Stimulated activated CD8-positive, alpha-beta memory T cell treated with anti-CD3 and anti-CD28 coated beads, Interleukin-15, amount 100 ng/mL, for 1 hour (primary cell): ENCODE measurements around the gene ARHGEF16.

Source experiments
- DNase-seq: peaks from one replicate; pipeline ENCODE4 v3.0.0-alpha.2; 2020; ENCODE audit warnings: low read depth

Gene ARHGEF16

GRCh38 chr1:3456964-3457909 lies 2.8 kb downstream of the ARHGEF16 start:
- DNase-seq: no peak

GRCh38 chr1:3457910-3458883 lies 3.7 kb downstream of the ARHGEF16 start:
- no peak for DNase-seq

GRCh38 chr1:3459051-3459908 lies 4.8 kb downstream of the ARHGEF16 start:
- DNase-seq: no peak

GRCh38 chr1:3459940-3460671 lies 5.6 kb downstream of the ARHGEF16 start:
- DNase-seq: no peak

- no peak for DNase-seq
Measured at GRCh38 chr1:3460672-3461131, 6.2 kb downstream of the ARHGEF16 start.

- DNase-seq: no peak
Measured at GRCh38 chr1:3461238-3461933, 6.9 kb downstream of the ARHGEF16 start.

- no peak for DNase-seq
Measured at GRCh38 chr1:3461934-3462275, 7.4 kb downstream of the ARHGEF16 start.

GRCh38 chr1:3462356-3463012 lies 8.0 kb downstream of the ARHGEF16 start:
- no peak for DNase-seq

- no peak for DNase-seq
Measured at GRCh38 chr1:3463013-3463385, 8.5 kb downstream of the ARHGEF16 start.

- DNase-seq: no peak
Measured at GRCh38 chr1:3463408-3463863, 9.0 kb downstream of the ARHGEF16 start.

GRCh38 chr1:3463891-3464648 lies 9.6 kb downstream of the ARHGEF16 start:
- no peak for DNase-seq

- DNase-seq: no peak
Measured at GRCh38 chr1:3464649-3465025, 10.2 kb downstream of the ARHGEF16 start.

- no peak for DNase-seq
Measured at GRCh38 chr1:3465091-3465934, 10.8 kb downstream of the ARHGEF16 start.

- DNase-seq: no peak
Measured at GRCh38 chr1:3465935-3466321, 11.5 kb downstream of the ARHGEF16 start.

GRCh38 chr1:3466366-3467075 lies 12.1 kb downstream of the ARHGEF16 start:
- no peak for DNase-seq

- no peak for DNase-seq
Measured at GRCh38 chr1:3467096-3468036, 12.9 kb downstream of the ARHGEF16 start.
